HepG2 (cell line): ENCODE results near the gene USF1. TPM values are rescaled to one million over a fixed set of nuclear protein-coding genes. Genes with fewer than 3 reads are reported as not detected.
A peak's percentile ranks its signal among the peaks of the same experiment; 100 is the strongest.

Experiments
- CCAR2 ChIP-seq: fragments of 200-400 bp; formaldehyde crosslinking; optimal IDR thresholded peaks from 2 replicates; pipeline ENCODE3; 2018; ENCODE audit warnings: low read depth, mild to moderate bottlenecking, low read length, moderate library complexity
- CCDC6 ChIP-seq: sonication (generic); formaldehyde crosslinking; IDR thresholded peaks from 2 replicates; pipeline ENCODE4 v1.8.1; 2022; ENCODE audit warnings: mild to moderate bottlenecking, missing genetic modification reagents, moderate library complexity
- EP300 ChIP-seq, 3 experiments: sonication (generic) in 1 of 3; formaldehyde crosslinking in 1 of 3; IDR thresholded peaks; 2 replicates each; pipeline versions ENCODE4 v1.5.1 to v1.6.1; 2011 to 2020; ENCODE audit warnings: low read depth in 2 of 3, low read length in 2 of 3, borderline replicate concordance in 1 of 3, improper control_type of control experiment in 1 of 3, mild to moderate bottlenecking in 1 of 3, missing genetic modification reagents in 1 of 3, moderate library complexity in 1 of 3
- MAZ ChIP-seq, 2 experiments: sonication (generic) in 1 of 2; formaldehyde crosslinking in 1 of 2; IDR thresholded peaks; 2 replicates each; pipeline versions ENCODE4 v1.5.0 to v1.6.1; 2012 to 2020; ENCODE audit warnings: low read depth in 2 of 2, mild to moderate bottlenecking in 2 of 2, borderline replicate concordance in 1 of 2, improper control_type of control experiment in 1 of 2, low read length in 1 of 2, missing genetic modification reagents in 1 of 2, moderate library complexity in 1 of 2
- MTF1 ChIP-seq: sonication (generic); formaldehyde crosslinking; IDR thresholded peaks from 2 replicates; pipeline ENCODE4 v1.5.0; 2020; ENCODE audit warnings: missing genetic modification reagents
- MXD1 ChIP-seq: sonication (generic); formaldehyde crosslinking; IDR thresholded peaks from 2 replicates; pipeline ENCODE4 v1.4.0; 2020; ENCODE audit warnings: mild to moderate bottlenecking, missing genetic modification reagents
- NR2F1 ChIP-seq, 2 experiments: fragments of 450-650 bp in 1 of 2; formaldehyde crosslinking in 1 of 2; IDR thresholded peaks; 2 replicates each; pipeline versions ENCODE4 v1.5.0 to v1.6.1; 2016 to 2020; ENCODE audit warnings: mild to moderate bottlenecking in 1 of 2, missing compliant biosample characterization in 1 of 2, missing genetic modification reagents in 1 of 2, moderate library complexity in 1 of 2
- PHF8 ChIP-seq: sonication (generic); formaldehyde crosslinking; IDR thresholded peaks from 2 replicates; pipeline ENCODE4 v1.5.0; 2020; ENCODE audit warnings: missing genetic modification reagents
- SETDB1 ChIP-seq: sonication (generic); formaldehyde crosslinking; IDR thresholded peaks from 2 replicates; pipeline ENCODE4 v1.5.1; 2020; ENCODE audit warnings: missing genetic modification reagents, mild to moderate bottlenecking, borderline replicate concordance
- ZKSCAN1 ChIP-seq: fragments of 150-350 bp; IDR thresholded peaks from 2 replicates; pipeline ENCODE4 v1.6.1; 2014; ENCODE audit warnings: low read length
- ZNF235 ChIP-seq: sonication (generic); formaldehyde crosslinking; IDR thresholded peaks from 2 replicates; pipeline ENCODE4 v1.8.1; 2023; ENCODE audit warnings: mild to moderate bottlenecking, missing genetic modification reagents, borderline replicate concordance
- ZNF24 ChIP-seq: fragments of 450-650 bp; IDR thresholded peaks from 2 replicates; pipeline ENCODE4 v1.6.1; 2017; ENCODE audit warnings: antibody characterized with exemption, mild to moderate bottlenecking
- ZNF484 ChIP-seq: sonication (generic); formaldehyde crosslinking; IDR thresholded peaks from 2 replicates; pipeline ENCODE4 v1.5.1; 2020; ENCODE audit warnings: mild to moderate bottlenecking, low read depth, missing genetic modification reagents, borderline replicate concordance
- ZNF510 ChIP-seq: sonication (generic); formaldehyde crosslinking; IDR thresholded peaks from 2 replicates; pipeline ENCODE4 v1.4.0; 2020; ENCODE audit warnings: low read depth, mild to moderate bottlenecking, missing genetic modification reagents
- ZNF563 ChIP-seq: sonication (generic); formaldehyde crosslinking; IDR thresholded peaks from 2 replicates; pipeline ENCODE4 v1.8.0; 2022; ENCODE audit warnings: mild to moderate bottlenecking, moderate library complexity, missing genetic modification reagents
- ZNF598 ChIP-seq: sonication (generic); formaldehyde crosslinking; IDR thresholded peaks from 2 replicates; pipeline ENCODE4 v1.5.1; 2020; ENCODE audit warnings: mild to moderate bottlenecking, missing genetic modification reagents, borderline replicate concordance
- ZNF607 ChIP-seq: sonication (generic); formaldehyde crosslinking; IDR thresholded peaks from 2 replicates; pipeline ENCODE4 v1.5.1; 2020; ENCODE audit warnings: missing genetic modification reagents, mild to moderate bottlenecking, borderline replicate concordance
- ZNF720 ChIP-seq: sonication (generic); formaldehyde crosslinking; IDR thresholded peaks from 2 replicates; pipeline ENCODE4 v1.4.0; 2020; ENCODE audit warnings: missing genetic modification reagents
- ZNF773 ChIP-seq: sonication (generic); formaldehyde crosslinking; IDR thresholded peaks from 2 replicates; pipeline ENCODE4 v1.4.0; 2020; ENCODE audit warnings: missing genetic modification reagents, borderline replicate concordance
- ZZZ3 ChIP-seq: sonication (generic); formaldehyde crosslinking; IDR thresholded peaks from 2 replicates; pipeline ENCODE4 v1.4.0; 2020; ENCODE audit warnings: missing genetic modification reagents, mild to moderate bottlenecking, borderline replicate concordance
- polyA plus RNA-seq, 8 experiments: library from polyadenylated mRNA; depleted of rRNA in 3 of 8; stranded (reverse) in 7 of 8; unstranded in 1 of 8; fragments of >200 nt; fragmentation: Illumina TruSeq in 4 of 8; extraction: Trizol in 4 of 8; gene quantifications; 2 replicates each; pipeline versions ENCODE4 v1.2.1 to v1.2.3, GENCODE V29; 2011 to 2016; ENCODE audit warnings: low read depth in 4 of 8, missing spikeins in 1 of 8, mixed read lengths in 1 of 8; ENCODE audit not compliant: insufficient read depth in 1 of 8
- total RNA-seq, 5 experiments: library from RNA; depleted of rRNA; stranded (reverse); fragments of >200 nt; fragmentation: Illumina TruSeq; extraction: Trizol; gene quantifications; 2 replicates each; pipeline ENCODE4 v1.2.3, GENCODE V29; 2016; ENCODE audit warnings: low read depth in 1 of 5
- TF ChIP-seq, protein P1 (sequence below): IDR thresholded peaks from 2 replicates; pipeline ENCODE4 v1.6.1; 2016; ENCODE audit warnings: low read depth, borderline replicate concordance
- TF ChIP-seq, protein P2 (sequence below): sonication (generic); formaldehyde crosslinking; IDR thresholded peaks from 2 replicates; pipeline ENCODE4 v1.4.0; 2020; ENCODE audit warnings: missing genetic modification reagents
- TF ChIP-seq, protein P3 (sequence below): IDR thresholded peaks from 2 replicates; pipeline ENCODE4 v1.6.1; 2016
- TF ChIP-seq, protein P4 (sequence below): sonication (generic); formaldehyde crosslinking; IDR thresholded peaks from 2 replicates; pipeline ENCODE4 v1.4.0; 2020; ENCODE audit warnings: missing genetic modification reagents, borderline replicate concordance

USF1 gene
- total and polyA plus RNA-seq, 2 of the 13 experiments (the other 11 are each of a cell fraction or from before 2014, with no cell fraction given), result 26.9 to 39.4 TPM

GRCh38 chr1:161013488-161014230, 32.1 kb downstream of the USF1 start (continued):
- TF ChIP-seq MAZ (IDR thresholded peaks at IDR 0.05; ENCODE audit: borderline replicate concordance, low read depth, low read length), result peak; percentile 50; the same call in 1 of the 2 replicates
- peak; percentile 44; the same call in 1 of the 2 replicates for TF ChIP-seq MAZ (CRISPR knock-in tag; IDR thresholded peaks at IDR 0.05; ENCODE audit: low read depth)
- no peak for TF ChIP-seq ZNF598 (CRISPR knock-in tag)
- TF ChIP-seq CCAR2, result peak; percentile 78
- TF ChIP-seq MTF1 (CRISPR knock-in tag), result no peak
- 0 out of 2 replicates have a peak, but pooled peaks have one; percentile 58 for TF ChIP-seq ZNF510 (CRISPR knock-in tag)
- TF ChIP-seq ZZZ3 (CRISPR knock-in tag), result peak; percentile 58; the same call in 1 of the 2 replicates
- no peak for TF ChIP-seq ZNF24
- no peak for TF ChIP-seq ZNF720 (CRISPR knock-in tag)
- TF ChIP-seq ZNF235, result 0 out of 2 replicates have a peak, but pooled peaks have one; percentile 45
- TF ChIP-seq ZNF484 (CRISPR knock-in tag), result no peak
- TF ChIP-seq, protein P1, sequence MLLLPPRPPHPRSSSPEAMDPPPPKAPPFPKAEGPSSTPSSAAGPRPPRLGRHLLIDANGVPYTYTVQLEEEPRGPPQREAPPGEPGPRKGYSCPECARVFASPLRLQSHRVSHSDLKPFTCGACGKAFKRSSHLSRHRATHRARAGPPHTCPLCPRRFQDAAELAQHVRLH (CRISPR knock-in tag), result no peak; the same call in 1 of the 2 replicates
- no peak for TF ChIP-seq ZNF773 (CRISPR knock-in tag)
- TF ChIP-seq, protein P2, sequence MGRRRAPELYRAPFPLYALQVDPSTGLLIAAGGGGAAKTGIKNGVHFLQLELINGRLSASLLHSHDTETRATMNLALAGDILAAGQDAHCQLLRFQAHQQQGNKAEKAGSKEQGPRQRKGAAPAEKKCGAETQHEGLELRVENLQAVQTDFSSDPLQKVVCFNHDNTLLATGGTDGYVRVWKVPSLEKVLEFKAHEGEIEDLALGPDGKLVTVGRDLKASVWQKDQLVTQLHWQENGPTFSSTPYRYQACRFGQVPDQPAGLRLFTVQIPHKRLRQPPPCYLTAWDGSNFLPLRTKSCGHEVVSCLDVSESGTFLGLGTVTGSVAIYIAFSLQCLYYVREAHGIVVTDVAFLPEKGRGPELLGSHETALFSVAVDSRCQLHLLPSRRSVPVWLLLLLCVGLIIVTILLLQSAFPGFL (CRISPR knock-in tag), result no peak
- peak; percentile 93 for TF ChIP-seq CCDC6 (CRISPR knock-in tag)
- TF ChIP-seq NR2F1 (CRISPR knock-in tag; IDR thresholded peaks at IDR 0.05), result peak in 1 of 2 experiments; percentile 45; a peak in 1 of 4 replicates
- no peak for TF ChIP-seq ZNF607 (CRISPR knock-in tag)
- no peak for TF ChIP-seq SETDB1 (CRISPR knock-in tag)
- peak; percentile 57 for TF ChIP-seq PHF8 (CRISPR knock-in tag)
- TF ChIP-seq, protein P3, sequence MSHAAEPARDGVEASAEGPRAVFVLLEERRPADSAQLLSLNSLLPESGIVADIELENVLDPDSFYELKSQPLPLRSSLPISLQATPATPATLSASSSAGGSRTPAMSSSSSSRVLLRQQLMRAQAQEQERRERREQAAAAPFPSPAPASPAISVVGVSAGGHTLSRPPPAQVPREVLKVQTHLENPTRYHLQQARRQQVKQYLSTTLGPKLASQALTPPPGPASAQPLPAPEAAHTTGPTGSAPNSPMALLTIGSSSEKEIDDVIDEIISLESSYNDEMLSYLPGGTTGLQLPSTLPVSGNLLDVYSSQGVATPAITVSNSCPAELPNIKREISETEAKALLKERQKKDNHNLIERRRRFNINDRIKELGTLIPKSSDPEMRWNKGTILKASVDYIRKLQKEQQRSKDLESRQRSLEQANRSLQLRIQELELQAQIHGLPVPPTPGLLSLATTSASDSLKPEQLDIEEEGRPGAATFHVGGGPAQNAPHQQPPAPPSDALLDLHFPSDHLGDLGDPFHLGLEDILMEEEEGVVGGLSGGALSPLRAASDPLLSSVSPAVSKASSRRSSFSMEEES (CRISPR knock-in tag), result peak; percentile 67; the same call in 1 of the 2 replicates
- TF ChIP-seq EP300 (IDR thresholded peaks at IDR 0.05; ENCODE audit: low read depth in 2 of 2, low read length in 2 of 2), result peak; percentile 40 to 89; a peak in 2 of 4 replicates
- TF ChIP-seq EP300 (CRISPR knock-in tag; IDR thresholded peaks at IDR 0.05; ENCODE audit: borderline replicate concordance), result peak; percentile 95
- no peak for TF ChIP-seq MXD1
- no peak; the same call in 1 of the 2 replicates for TF ChIP-seq ZKSCAN1
- TF ChIP-seq, protein P4, sequence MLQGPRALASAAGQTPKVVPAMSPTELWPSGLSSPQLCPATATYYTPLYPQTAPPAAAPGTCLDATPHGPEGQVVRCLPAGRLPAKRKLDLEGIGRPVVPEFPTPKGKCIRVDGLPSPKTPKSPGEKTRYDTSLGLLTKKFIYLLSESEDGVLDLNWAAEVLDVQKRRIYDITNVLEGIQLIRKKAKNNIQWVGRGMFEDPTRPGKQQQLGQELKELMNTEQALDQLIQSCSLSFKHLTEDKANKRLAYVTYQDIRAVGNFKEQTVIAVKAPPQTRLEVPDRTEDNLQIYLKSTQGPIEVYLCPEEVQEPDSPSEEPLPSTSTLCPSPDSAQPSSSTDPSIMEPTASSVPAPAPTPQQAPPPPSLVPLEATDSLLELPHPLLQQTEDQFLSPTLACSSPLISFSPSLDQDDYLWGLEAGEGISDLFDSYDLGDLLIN (CRISPR knock-in tag), result no peak
- TF ChIP-seq ZNF563 (CRISPR knock-in tag), result no peak
